Neural cell (in vitro differentiated cells): ENCODE measurements around the gene CTBP2.

ENCODE experiments used
- CTCF ChIP-seq: fragments of 450-650 bp; IDR thresholded peaks from 2 replicates; pipeline ENCODE4 v1.5.1; 2014; ENCODE audit warnings: antibody characterized with exemption, mild to moderate bottlenecking, moderate library complexity; ENCODE audit not compliant: poor library complexity, severe bottlenecking
- EP300 ChIP-seq: fragments of 450-650 bp; conservative IDR thresholded peaks from 2 replicates; pipeline ENCODE4 v1.6.1; 2014; ENCODE audit warnings: antibody characterized with exemption, mild to moderate bottlenecking, moderate library complexity; ENCODE audit not compliant: poor library complexity, severe bottlenecking
- EZH2 ChIP-seq: fragments of 200-600, 300-800 bp; shearing (Covaris generic), sonication (generic); IDR thresholded peaks from 2 replicates; pipeline ENCODE4 v1.6.1; 2014; ENCODE audit warnings: antibody characterized with exemption, low read length, borderline replicate concordance, mild to moderate bottlenecking; ENCODE audit not compliant: insufficient read depth, poor library complexity, severe bottlenecking
- MXI1 ChIP-seq: fragments of 450-650 bp; conservative IDR thresholded peaks from 2 replicates; pipeline ENCODE4 v1.6.1; 2014; ENCODE audit warnings: antibody characterized with exemption, mild to moderate bottlenecking; ENCODE audit not compliant: poor library complexity, severe bottlenecking
- POLR2AphosphoS5 ChIP-seq: IDR thresholded peaks from 2 replicates; pipeline ENCODE4 v1.6.1; 2012
- REST ChIP-seq: IDR thresholded peaks from 2 replicates; pipeline ENCODE4 v1.6.1; 2012; ENCODE audit warnings: borderline replicate concordance
- SMC3 ChIP-seq: fragments of 450-650 bp; conservative IDR thresholded peaks from 2 replicates; pipeline ENCODE4 v1.6.1; 2014; ENCODE audit warnings: antibody characterized with exemption, mild to moderate bottlenecking, moderate library complexity; ENCODE audit not compliant: poor library complexity
- TAF1 ChIP-seq: IDR thresholded peaks from 2 replicates; pipeline ENCODE4 v1.6.1; 2012; ENCODE audit warnings: low read depth

- TF ChIP-seq EZH2: no peak
- no peak for TF ChIP-seq CTCF
- no peak for TF ChIP-seq EP300
- no peak for TF ChIP-seq MXI1
- TF ChIP-seq REST: no peak
- TF ChIP-seq POLR2AphosphoS5: no peak
- no peak for TF ChIP-seq SMC3
- TF ChIP-seq TAF1: no peak
Measured at GRCh38 chr10:125071008-125071407, 89.4 kb downstream of the CTBP2 start.
